PC-9 (cell line): ENCODE measurements around the gene TMEM25. TPM values are rescaled to one million over a fixed set of nuclear protein-coding genes. Genes with fewer than 3 reads are reported as not detected.
A peak's percentile ranks its signal among the peaks of the same experiment; 100 is the strongest.

Experiments used
- BruUV-seq: library from RNA; stranded (reverse); fragments of 400-500 nt; replicated peaks from 2 replicates; lab custom pipeline; 2021; lab: Mats Ljungman, UMichigan
- CTCF ChIA-PET: fragments of 300-600 bp; sonication (Branson Sonifier 250); formaldehyde crosslinking; loops from one replicate; lab custom pipeline; 2022; ENCODE audit warnings: antibody characterized with exemption; lab: Charles Lee
- POLR2A ChIA-PET: fragments of 300-600 bp; sonication (Branson Sonifier 250); formaldehyde crosslinking; loops from one replicate; lab custom pipeline; 2022; ENCODE audit warnings: antibody characterized with exemption; ENCODE audit not compliant: unreplicated experiment; lab: Charles Lee
- DNase-seq, 2 experiments: peaks; one replicate each; pipeline versions ENCODE4 v3.0.0 to v3.0.0-alpha.2; 2015 to 2022; ENCODE audit warnings: mixed read lengths in 1 of 2
- H2AFZ ChIP-seq: fragments of 200-600 bp; sonication (generic); 2 replicates; pipeline ENCODE4 v1.8.1; 2017; ENCODE audit warnings: antibody characterized with exemption
- H3F3A ChIP-seq: fragments of 200-600 bp; sonication (generic); 2 replicates; pipeline ENCODE4 v1.8.1; 2017; ENCODE audit warnings: antibody characterized with exemption, mild to moderate bottlenecking, low read depth; ENCODE audit not compliant: insufficient read depth
- H3K27ac ChIP-seq: fragments of 200-600 bp; sonication (generic); 2 replicates; pipeline ENCODE4 v1.6.1; 2016; ENCODE audit warnings: mixed run types
- H3K27me3 ChIP-seq: fragments of 200-600 bp; sonication (generic); 2 replicates; pipeline ENCODE4 v1.6.1; 2016; ENCODE audit warnings: low read depth, mixed run types; ENCODE audit not compliant: insufficient read depth
- H3K36me3 ChIP-seq: fragments of 200-600 bp; sonication (generic); 2 replicates; pipeline ENCODE4 v1.6.1; 2016; ENCODE audit warnings: low read depth, mixed run types
- H3K4me1 ChIP-seq: fragments of 200-600 bp; sonication (generic); replicated peaks from 2 replicates; pipeline ENCODE4 v1.6.1; 2016; ENCODE audit warnings: mixed run types; ENCODE audit not compliant: insufficient read depth
- H3K4me2 ChIP-seq: fragments of 200-600 bp; sonication (generic); 2 replicates; pipeline ENCODE4 v1.6.1; 2017; ENCODE audit warnings: mixed run types
- H3K4me3 ChIP-seq: fragments of 200-600 bp; sonication (generic); 2 replicates; pipeline ENCODE4 v1.6.1; 2016; ENCODE audit warnings: mixed run types
- H3K79me2 ChIP-seq: fragments of 200-600 bp; sonication (generic); 2 replicates; pipeline ENCODE4 v1.6.1; 2017; ENCODE audit warnings: low read depth, mixed run types
- H3K9me2 ChIP-seq: fragments of 200-600 bp; sonication (generic); 2 replicates; pipeline ENCODE4 v1.8.1; 2017; ENCODE audit warnings: mild to moderate bottlenecking; ENCODE audit not compliant: insufficient read depth
- H3K9me3 ChIP-seq: fragments of 200-600 bp; sonication (generic); 2 replicates; pipeline ENCODE4 v1.8.1; 2016; ENCODE audit warnings: low read depth; ENCODE audit not compliant: insufficient read depth
- H4K20me1 ChIP-seq: fragments of 200-600 bp; sonication (generic); 2 replicates; pipeline ENCODE4 v1.8.1; 2017; ENCODE audit not compliant: insufficient read depth
- CTCF ChIP-seq: fragments of 200-600 bp; sonication (generic); conservative IDR thresholded peaks from 2 replicates; pipeline ENCODE4 v1.6.1; 2017; ENCODE audit warnings: mixed run types, antibody characterized with exemption, mild to moderate bottlenecking, moderate library complexity
- EZH2 ChIP-seq: fragments of 200-600 bp; sonication (generic); IDR thresholded peaks from 2 replicates; pipeline ENCODE4 v1.8.0; 2017; ENCODE audit warnings: antibody characterized with exemption, low read depth
- intact Hi-C: fragments of 100-400 bp; cut with micrococcal nuclease; formaldehyde crosslinking; loops from one replicate; pipeline ENCODE4 v1.10.0; 2022; ENCODE audit not compliant: unreplicated experiment
- total RNA-seq: library from RNA; stranded (reverse); gene quantifications from 2 replicates; pipeline ENCODE4 v1.2.3, GENCODE V29; 2021

The TMEM25 gene
- total RNA-seq, 1 experiment from 2014 or later = 14.1 TPM

GRCh38 chr11:118560806-118561205 is 29.8 kb downstream of the TMEM25 start:
- no peaks in the 10 kb centered on the region for H3K27me3 ChIP-seq
- ChIA-PET CTCF (no interaction called here), POLR2A (no interaction called here)
- 0 out of 2 replicates have a peak, but pooled peaks cover 4% of the 10 kb centered on the region for H3K4me1 ChIP-seq
- no peaks in the 10 kb centered on the region for H3K9me3 ChIP-seq
- no peaks in the 10 kb centered on the region; the same call in none of the 2 replicates for H3F3A ChIP-seq
- H3K9me2 ChIP-seq = no peaks in the 10 kb centered on the region
- no peak overlapping the region for H3K4me3 ChIP-seq
- no peaks in the 10 kb centered on the region for H3K36me3 ChIP-seq
- no peak for TF ChIP-seq EZH2
- no peak for DNase-seq
- no peaks in the 10 kb centered on the region for H3K79me2 ChIP-seq
- no peak overlapping the region for H3K27ac ChIP-seq
- no peaks in the 10 kb centered on the region for H4K20me1 ChIP-seq
- H3K4me2 ChIP-seq = no peak overlapping the region
- BruUV-seq = no TSS peak
- H2AFZ ChIP-seq = no peak overlapping the region
- intact Hi-C loops = loop anchor here (10.0 kb wide), 1 partner anchor 736 kb away; the partner anchor contains the start of gene FXYD2

GRCh38 chr11:118565051-118565450 is 34.1 kb downstream of the TMEM25 start:
- Histone ChIP-seq H4K20me1 (no peaks in the 10 kb centered on the region), H3K4me3 (no peak overlapping the region), H2AFZ (no peak overlapping the region), H3F3A (peaks cover 5% of the 10 kb centered on the region), H3K79me2 (no peaks in the 10 kb centered on the region), H3K36me3 (no peaks in the 10 kb centered on the region), H3K9me3 (no peaks in the 10 kb centered on the region), H3K4me2 (peak overlapping the region; percentile 39; the same call in 1 of the 2 replicates), H3K9me2 (no peaks in the 10 kb centered on the region), H3K27ac (no peak overlapping the region), H3K4me1 (0 out of 2 replicates have a peak, but pooled peaks cover 10% of the 10 kb centered on the region), H3K27me3 (no peaks in the 10 kb centered on the region)
- CTCF ChIA-PET = no interaction called here
- no TSS peak for BruUV-seq
- intact Hi-C loops = loop anchor here (10.0 kb wide), 1 partner anchor 740 kb away; the partner anchor contains the start of gene FXYD2
- POLR2A ChIA-PET = no interaction called here
- TF ChIP-seq EZH2 (no peak), CTCF (no peak)
- peak in 1 of 2 experiments; percentile 16 for DNase-seq

GRCh38 chr11:118569670-118570069 is 38.7 kb downstream of the TMEM25 start:
- Histone ChIP-seq H3K27ac (no peak overlapping the region), H4K20me1 (peaks cover 18% of the 10 kb centered on the region), H3K36me3 (no peaks in the 10 kb centered on the region), H3K4me2 (no peak overlapping the region), H3K9me2 (no peaks in the 10 kb centered on the region), H3K4me1 (peaks cover 33% of the 10 kb centered on the region), H3K27me3 (no peaks in the 10 kb centered on the region), H3K4me3 (no peak overlapping the region), H3K9me3 (no peaks in the 10 kb centered on the region), H3F3A (peaks cover 12% of the 10 kb centered on the region), H3K79me2 (peaks cover 33% of the 10 kb centered on the region), H2AFZ (no peak overlapping the region)
- TF ChIP-seq EZH2 (no peak), CTCF (no peak)
- ChIA-PET CTCF (no interaction called here), POLR2A (no interaction called here)
- BruUV-seq = no TSS peak
- intact Hi-C loops = loop anchor here (10.0 kb wide), 1 partner anchor 745 kb away; the partner anchor contains the start of gene FXYD2
- no peak for DNase-seq
